Naive thymus-derived CD4-positive, alpha-beta T cell (primary cell): Measurements from ENCODE around the gene MRS2. TPM values are rescaled to one million over a fixed set of nuclear protein-coding genes. Genes with fewer than 3 reads are reported as not detected.
A peak's percentile ranks its signal among the peaks of the same experiment; 100 is the strongest.

Experiments used
- ATAC-seq: fragments of 150-1000 bp; cut with Tn5 transposase; 2 replicates; pipeline ENCODE4 v1.10.0; 2021; ENCODE audit warnings: mild to moderate bottlenecking, moderate library complexity
- CTCF ChIA-PET: fragments of 350-600 bp; sonication (Branson Sonifier 250); formaldehyde crosslinking; loops from one replicate; lab custom pipeline; 2021; ENCODE audit warnings: antibody characterized with exemption; lab: Charles Lee
- POLR2A ChIA-PET: fragments of 350-600 bp; sonication (Branson Sonifier 250); formaldehyde crosslinking; loops from one replicate; lab custom pipeline; 2021; ENCODE audit warnings: antibody characterized with exemption, inconsistent platforms; lab: Charles Lee
- DNase-seq, 9 donors: peaks; one replicate each; pipeline versions ENCODE4 v3.0.0 to v3.0.0-alpha.2; 2020 to 2022; ENCODE audit warnings: mixed read lengths in 1 of 9
- H3K27ac ChIP-seq: one replicate; pipeline ENCODE4 v1.7.0; 2013; ENCODE audit warnings: mild to moderate bottlenecking, low read depth, low read length, moderate library complexity
- H3K27me3 ChIP-seq, 2 donors: one replicate each; pipeline ENCODE4 v1.7.0; 2013; ENCODE audit warnings: low read length in 2 of 2, mild to moderate bottlenecking in 2 of 2, moderate library complexity in 2 of 2; ENCODE audit not compliant: control insufficient read depth in 2 of 2, insufficient read depth in 2 of 2
- H3K36me3 ChIP-seq, 3 experiments: 1 replicate in 2 of 3; 2 replicates in 1 of 3; pipeline ENCODE4 v1.7.0; 2013; ENCODE audit warnings: low read length in 3 of 3, mild to moderate bottlenecking in 3 of 3, moderate library complexity in 1 of 3; ENCODE audit not compliant: insufficient read depth in 3 of 3, control insufficient read depth in 2 of 3
- H3K4me1 ChIP-seq, 2 donors: one replicate each; pipeline ENCODE4 v1.7.0; 2013; ENCODE audit warnings: low read length in 2 of 2, mild to moderate bottlenecking in 2 of 2, moderate library complexity in 1 of 2; ENCODE audit not compliant: control insufficient read depth in 2 of 2, insufficient read depth in 2 of 2
- H3K4me3 ChIP-seq: 2 replicates; pipeline ENCODE4 v1.7.0; 2013; ENCODE audit warnings: mild to moderate bottlenecking, low read length
- H3K9me3 ChIP-seq, 3 experiments: 1 replicate in 2 of 3; 2 replicates in 1 of 3; pipeline ENCODE4 v1.7.0; 2013; ENCODE audit warnings: low read length in 3 of 3; ENCODE audit not compliant: control insufficient read depth in 2 of 3
- H3K27ac Mint-ChIP-seq, 9 donors: one replicate each; pipeline ENCODE4 v1.8.0; 2020 to 2022; ENCODE audit warnings: mixed read lengths in 9 of 9, mild to moderate bottlenecking in 8 of 9, moderate library complexity in 5 of 9, inconsistent platforms in 2 of 9
- H3K27me3 Mint-ChIP-seq, 5 donors: one replicate each; pipeline ENCODE4 v1.8.0; 2021 to 2022; ENCODE audit warnings: mixed read lengths in 5 of 5, mild to moderate bottlenecking in 1 of 5
- H3K36me3 Mint-ChIP-seq, 5 donors: one replicate each; pipeline ENCODE4 v1.8.0; 2020 to 2022; ENCODE audit warnings: mixed read lengths in 5 of 5, mild to moderate bottlenecking in 3 of 5, inconsistent platforms in 1 of 5
- H3K4me1 Mint-ChIP-seq, 7 donors: one replicate each; pipeline ENCODE4 v1.8.0; 2020 to 2022; ENCODE audit warnings: mixed read lengths in 7 of 7, mild to moderate bottlenecking in 3 of 7, inconsistent platforms in 1 of 7
- H3K4me3 Mint-ChIP-seq, 10 donors: one replicate each; pipeline ENCODE4 v1.8.0; 2020 to 2022; ENCODE audit warnings: mild to moderate bottlenecking in 10 of 10, mixed read lengths in 10 of 10, moderate library complexity in 6 of 10, inconsistent platforms in 2 of 10
- H3K9me3 Mint-ChIP-seq, 11 donors: one replicate each; pipeline ENCODE4 v1.8.0; 2020 to 2022; ENCODE audit warnings: mixed read lengths in 11 of 11, mild to moderate bottlenecking in 4 of 11, inconsistent platforms in 1 of 11, moderate library complexity in 1 of 11
- intact Hi-C, 2 donors: fragments of 100-400 bp; cut with micrococcal nuclease; formaldehyde crosslinking; loops; one replicate each; pipeline ENCODE4 v1.15.1; 2023
- polyA plus RNA-seq, 2 donors: library from polyadenylated mRNA; unstranded; fragments of 300-500 nt; fragmentation: Illumina TruSeq; gene quantifications; one replicate each; pipeline ENCODE4 v1.2.3, GENCODE V29; 2021
- total RNA-seq, 6 experiments: library from RNA in 5 of 6; stranded (reverse) in 5 of 6; gene quantifications; 1 replicate in 5 of 6; 2 replicates in 1 of 6; pipeline ENCODE4 v1.2.3 and lab custom pipeline; 2021 to 2026

Gene MRS2
- total and polyA plus RNA-seq, 7 experiments from 2014 or later = 6.7 to 28.0 (median 19.3) TPM

DNA sequence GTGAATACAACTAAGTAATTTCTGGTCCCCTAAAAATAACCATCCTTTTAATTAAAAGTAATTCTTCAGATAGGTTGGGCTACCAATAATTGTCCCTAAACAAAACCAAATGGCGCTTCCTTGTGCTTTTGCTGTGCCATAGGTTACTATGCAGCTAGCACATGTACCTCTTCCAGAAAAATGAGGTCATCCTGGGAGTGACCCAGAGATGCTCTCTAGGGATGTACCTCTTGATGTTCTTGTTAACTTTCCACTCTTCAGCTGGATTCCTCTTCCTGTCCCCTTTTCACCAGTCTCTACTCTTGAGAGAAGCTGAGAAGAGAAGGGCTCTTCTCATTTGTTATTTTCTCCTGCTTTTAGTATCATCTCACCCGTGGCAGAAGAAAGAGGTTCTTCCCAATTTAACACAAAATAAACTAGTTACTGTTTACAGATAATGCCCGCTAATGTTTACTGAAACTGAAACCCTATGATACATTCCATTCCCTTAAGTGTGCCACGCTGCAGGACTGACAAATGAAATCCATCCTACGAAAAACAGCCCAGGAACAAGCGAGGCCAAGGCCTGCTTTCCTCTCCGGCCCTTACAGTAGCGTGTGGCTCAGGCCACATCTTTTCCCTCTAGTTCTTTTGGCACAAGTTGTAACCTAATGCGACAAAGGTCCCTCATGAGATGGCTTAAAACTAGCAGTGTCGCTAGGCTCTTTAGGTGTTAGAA lies 24.2 kb downstream of the MRS2 start:
- no peak overlapping the region for H3K4me3 ChIP-seq
- no peaks in the 10 kb centered on the region for H3K9me3 ChIP-seq
- ChIA-PET CTCF (no interaction called here), POLR2A (no interaction called here)
- Mint-ChIP-seq H3K36me3 (peaks cover 4 to 17% (median 8%) of the 10 kb centered on the region in 5 donors), H3K9me3 (no peaks in the 10 kb centered on the region), H3K27me3 (no peaks in the 10 kb centered on the region), H3K4me3 (no peak overlapping the region), H3K27ac (peak overlapping the region in 3 of 9 donors; percentile 5 to 16 (median 12)), H3K4me1 (no peaks in the 10 kb centered on the region)
- DNase-seq (no peak), ATAC-seq (no peak)
- no peaks in the 10 kb centered on the region for H3K4me1 ChIP-seq
- no peaks in the 10 kb centered on the region for H3K27me3 ChIP-seq
- intact Hi-C loops = loop anchor here in 1 of 2 donors (10.0 kb wide), 1 partner anchor 658 kb away; no protein-coding TSS in a partner anchor
- H3K27ac ChIP-seq = no peak overlapping the region
- H3K36me3 ChIP-seq = peaks cover 7 to 34% (median 15%) of the 10 kb centered on the region in 3 experiments

- Mint-ChIP-seq H3K4me3 (no peak overlapping the region), H3K9me3 (no peaks in the 10 kb centered on the region), H3K36me3 (peaks cover 2 to 8% (median 6%) of the 10 kb centered on the region in 5 donors), H3K4me1 (no peaks in the 10 kb centered on the region), H3K27me3 (no peaks in the 10 kb centered on the region), H3K27ac (peak overlapping the region in 4 of 9 donors; percentile 7 to 61 (median 14))
- no peaks in the 10 kb centered on the region for H3K4me1 ChIP-seq
- intact Hi-C loops = loop anchor here in 1 of 2 donors (10.0 kb wide), 1 partner anchor 656 kb away; no protein-coding TSS in a partner anchor
- ATAC-seq (no peak), DNase-seq (no peak)
- ChIA-PET CTCF (interaction anchor here (1.1 kb wide), 1 partner anchor 67 kb away, joined by 3 read pairs; no protein-coding TSS in a partner anchor), POLR2A (no interaction called here)
- no peak overlapping the region for H3K27ac ChIP-seq
- H3K36me3 ChIP-seq = peaks cover 4 to 22% (median 6%) of the 10 kb centered on the region in 3 experiments
- no peaks in the 10 kb centered on the region for H3K9me3 ChIP-seq
- no peak overlapping the region for H3K4me3 ChIP-seq
- H3K27me3 ChIP-seq = no peaks in the 10 kb centered on the region
Measured at GRCh38 chr6:24428615-24429014, 25.9 kb downstream of the MRS2 start.

- no peaks in the 10 kb centered on the region for H3K27me3 Mint-ChIP-seq
- CTCF ChIA-PET = interaction anchor here (1.1 kb wide), 1 partner anchor 66 kb away, joined by 3 read pairs; no protein-coding TSS in a partner anchor
- intact Hi-C loops = loop anchor here in 1 of 2 donors (10.0 kb wide), 1 partner anchor 656 kb away; no protein-coding TSS in a partner anchor
- Histone ChIP-seq H3K36me3 (peaks cover 0 to 16% (median 6%) of the 10 kb centered on the region in 3 experiments), H3K27me3 (no peaks in the 10 kb centered on the region), H3K4me1 (no peaks in the 10 kb centered on the region), H3K4me3 (no peak overlapping the region), H3K9me3 (no peaks in the 10 kb centered on the region), H3K27ac (no peak overlapping the region)
- H3K4me3 Mint-ChIP-seq = no peak overlapping the region
- POLR2A ChIA-PET = no interaction called here
- no peak for ATAC-seq
- no peaks in the 10 kb centered on the region for H3K9me3 Mint-ChIP-seq
- no peak for DNase-seq
- H3K4me1 Mint-ChIP-seq = no peaks in the 10 kb centered on the region
- peaks cover 2 to 8% (median 6%) of the 10 kb centered on the region in 5 donors for H3K36me3 Mint-ChIP-seq
- peak overlapping the region in 2 of 9 donors; percentile 7 to 15 for H3K27ac Mint-ChIP-seq
Measured at GRCh38 chr6:24429146-24429545, 26.4 kb downstream of the MRS2 start.

- no peaks in the 10 kb centered on the region for H3K27me3 ChIP-seq
- POLR2A ChIA-PET = no interaction called here
- CTCF ChIA-PET = interaction anchor here (0.6 to 1.4 kb wide), 5 partner anchors 8 to 147 kb away, joined by 3 to 4 read pairs (median 4); no protein-coding TSS in a partner anchor
- H3K9me3 ChIP-seq = no peaks in the 10 kb centered on the region
- H3K36me3 Mint-ChIP-seq = peaks cover 0 to 5% (median under 1%) of the 10 kb centered on the region in 5 donors
- no peaks in the 10 kb centered on the region for H3K4me1 ChIP-seq
- H3K27me3 Mint-ChIP-seq = no peaks in the 10 kb centered on the region
- peak overlapping the region in 2 of 9 donors; percentile 36 to 53 for H3K27ac Mint-ChIP-seq
- no peaks in the 10 kb centered on the region for H3K4me1 Mint-ChIP-seq
- peaks cover 0 to 9% (median 0%) of the 10 kb centered on the region in 3 experiments for H3K36me3 ChIP-seq
- DNase-seq (no peak), ATAC-seq (no peak)
- no peaks in the 10 kb centered on the region for H3K9me3 Mint-ChIP-seq
- no peak overlapping the region for H3K4me3 Mint-ChIP-seq
- H3K4me3 ChIP-seq = no peak overlapping the region
- H3K27ac ChIP-seq = no peak overlapping the region
- intact Hi-C loops = loop anchor here (2.0 to 10.0 kb wide), 3 partner anchors 152 to 645 kb away; no protein-coding TSS in a partner anchor
Measured at GRCh38 chr6:24430086-24430485, 27.4 kb downstream of the MRS2 start.

DNA sequence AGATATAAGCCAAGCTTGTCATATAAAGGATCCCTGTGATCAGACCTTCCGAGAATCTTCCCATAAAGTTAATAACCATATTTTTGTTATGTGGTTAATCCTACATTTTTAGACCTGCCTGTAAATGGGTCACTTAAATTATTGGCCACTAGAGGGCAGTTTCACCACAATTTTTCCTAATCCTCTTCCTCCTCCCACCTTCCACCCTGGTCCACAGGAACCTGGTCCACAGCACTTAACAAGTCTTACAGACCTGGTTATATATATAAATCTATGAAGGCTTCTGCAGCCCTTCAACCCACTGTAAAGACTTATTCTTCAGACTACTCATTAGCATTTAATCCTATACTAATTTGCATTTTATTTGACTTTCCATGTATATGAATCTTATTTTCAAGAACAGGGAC lies 28.3 kb downstream of the MRS2 start:
- Mint-ChIP-seq H3K9me3 (no peaks in the 10 kb centered on the region), H3K4me1 (no peaks in the 10 kb centered on the region), H3K27ac (no peak overlapping the region), H3K4me3 (no peak overlapping the region), H3K27me3 (no peaks in the 10 kb centered on the region), H3K36me3 (peaks cover 0 to 5% (median 0%) of the 10 kb centered on the region in 5 donors)
- POLR2A ChIA-PET = no interaction called here
- no peak overlapping the region for H3K4me3 ChIP-seq
- H3K4me1 ChIP-seq = no peaks in the 10 kb centered on the region
- H3K27ac ChIP-seq = no peak overlapping the region
- CTCF ChIA-PET = interaction anchor here (0.7 to 1.4 kb wide), 5 partner anchors 9 to 657 kb away, joined by 3 to 4 read pairs (median 3); no protein-coding TSS in a partner anchor
- no peaks in the 10 kb centered on the region for H3K9me3 ChIP-seq
- peaks cover 0 to under 1% (median 0%) of the 10 kb centered on the region in 3 experiments for H3K36me3 ChIP-seq
- H3K27me3 ChIP-seq = no peaks in the 10 kb centered on the region
- intact Hi-C loops = loop anchor here (1.0 to 10.0 kb wide), 8 partner anchors 63 to 644 kb away; partner anchors contain the start of gene ALDH5A1 (in 1 of the 2)
- DNase-seq (peak in 7 of 9 donors; percentile 4 to 41 (median 28)), ATAC-seq (peak; percentile 46)

- no peaks in the 10 kb centered on the region for H3K36me3 ChIP-seq
- POLR2A ChIA-PET = no interaction called here
- H3K27ac Mint-ChIP-seq = no peak overlapping the region
- H3K36me3 Mint-ChIP-seq = peaks cover 0 to 9% (median 0%) of the 10 kb centered on the region in 5 donors
- no peaks in the 10 kb centered on the region for H3K4me1 ChIP-seq
- no peak overlapping the region for H3K4me3 ChIP-seq
- intact Hi-C loops = loop anchor here (5.0 to 10.0 kb wide), 2 partner anchors 150 to 642 kb away; no protein-coding TSS in a partner anchor
- CTCF ChIA-PET = no interaction called here
- DNase-seq (no peak), ATAC-seq (no peak)
- H3K27me3 Mint-ChIP-seq = no peaks in the 10 kb centered on the region
- H3K4me1 Mint-ChIP-seq = no peaks in the 10 kb centered on the region
- no peaks in the 10 kb centered on the region for H3K27me3 ChIP-seq
- no peak overlapping the region for H3K27ac ChIP-seq
- no peaks in the 10 kb centered on the region for H3K9me3 Mint-ChIP-seq
- H3K4me3 Mint-ChIP-seq = no peak overlapping the region
- no peaks in the 10 kb centered on the region for H3K9me3 ChIP-seq
Measured at GRCh38 chr6:24432611-24433010, 29.9 kb downstream of the MRS2 start.
